HG03457 (cell line): ENCODE measurements around the gene TTF2.
"Not testable (repeated sequence)": the region's sequence is repeated elsewhere in the genome, so short reads cannot be mapped to it uniquely, and the experiment has no call there.

Experiments
- ATAC-seq: cut with Tn5 transposase; IDR thresholded peaks from one replicate; pipeline ENCODE4 v1.9.1; 2021; ENCODE audit warnings: moderate number of reproducible peaks; ENCODE audit not compliant: unreplicated experiment

Gene TTF2

DNA sequence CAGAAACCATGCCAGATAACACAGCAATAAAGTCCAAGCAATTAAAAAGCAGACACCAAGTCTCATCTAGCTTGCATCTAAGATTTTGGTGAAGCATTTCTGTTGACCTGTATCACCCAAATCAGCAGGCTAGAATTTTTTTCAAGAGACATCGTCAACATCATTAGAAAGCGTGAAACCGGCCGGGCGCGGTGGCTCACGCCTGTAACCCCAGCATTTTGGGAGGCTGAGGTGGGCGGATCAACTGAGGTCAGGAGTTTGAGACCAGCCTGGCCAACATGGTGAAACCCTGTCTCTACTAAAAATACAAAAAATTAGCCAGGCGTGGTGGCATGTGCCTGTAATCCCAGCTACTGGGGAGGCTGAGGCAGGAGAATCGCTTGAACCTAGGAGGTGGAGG lies 59.0 kb downstream of the TTF2 start:
- ATAC-seq = not testable (repeated sequence)

DNA sequence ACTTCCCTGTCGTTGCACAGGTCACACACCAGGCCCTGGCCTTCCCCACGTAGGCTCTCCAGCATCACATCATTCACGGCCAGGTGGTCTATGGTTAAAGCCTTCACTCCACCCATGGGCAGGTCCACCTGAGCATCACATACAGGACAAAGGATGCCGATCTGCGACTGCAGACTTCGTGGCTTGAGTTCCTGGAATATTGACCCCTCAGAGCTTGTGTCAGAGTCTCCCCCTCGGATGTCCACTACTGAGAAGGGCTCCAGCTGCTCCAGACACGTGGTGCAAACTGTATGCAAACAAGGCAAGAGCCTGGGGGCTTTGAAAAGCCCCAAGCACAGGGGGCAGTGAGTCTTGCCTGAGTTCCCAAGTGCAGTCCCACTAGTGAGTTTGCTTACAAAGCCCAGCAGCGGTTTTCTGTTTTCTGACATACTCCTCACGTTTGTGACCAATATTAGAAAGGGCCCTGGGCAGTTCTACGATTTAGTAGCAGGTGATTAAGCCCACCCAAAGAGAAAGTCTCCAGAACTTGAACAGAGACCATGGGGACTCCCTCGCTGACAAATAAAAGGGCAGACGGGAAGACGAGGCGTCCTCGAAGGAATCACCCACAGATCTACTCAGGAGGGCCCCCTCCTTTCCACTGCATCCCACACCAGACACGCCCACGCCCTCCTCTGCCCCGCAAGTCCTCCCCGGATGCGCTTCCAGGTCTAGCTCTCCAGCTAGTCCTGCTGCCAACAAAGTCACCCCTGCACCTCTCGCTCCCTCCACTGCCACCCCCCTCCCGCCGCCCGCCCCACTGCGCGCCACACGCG lies 60.9 kb downstream of the TTF2 start:
- ATAC-seq = no peak

DNA sequence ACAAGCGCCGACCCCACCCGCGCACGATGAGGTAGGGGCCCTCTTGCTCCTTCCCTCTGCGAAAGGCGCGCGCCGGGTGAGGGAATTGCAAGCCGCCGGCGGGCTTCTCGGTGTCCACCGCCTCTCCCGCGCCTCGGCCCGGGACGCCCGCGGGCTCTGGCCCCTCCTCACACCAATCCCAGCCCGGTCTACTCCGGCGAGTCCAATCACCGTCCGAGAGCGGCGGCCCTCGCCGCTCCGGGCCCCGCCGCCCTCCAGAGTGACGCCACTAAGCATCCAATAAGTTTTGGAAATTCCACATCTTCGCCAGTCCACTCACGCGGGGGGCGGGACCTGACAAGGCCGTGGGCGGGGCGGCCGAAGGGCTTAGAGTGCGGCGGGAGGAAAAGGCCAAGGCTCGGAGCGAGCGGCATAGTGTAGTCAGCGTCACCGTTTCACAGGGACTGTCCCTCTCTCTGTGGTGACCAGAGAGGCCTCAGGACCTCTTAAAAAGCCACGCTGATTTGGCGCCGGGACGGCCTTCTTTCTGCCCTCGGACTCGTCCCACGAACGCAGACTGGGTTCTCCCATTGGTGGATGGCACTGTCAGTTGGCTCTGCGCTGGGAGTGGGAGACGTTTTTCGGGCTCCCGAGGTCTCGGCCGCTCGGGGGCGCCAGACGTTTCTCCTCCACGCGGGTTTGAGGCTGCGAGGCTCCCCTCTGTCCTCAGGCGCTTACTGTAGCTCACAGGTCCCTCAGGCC lies 61.6 kb downstream of the TTF2 start, which contains the start of gene TRIM45:
Gene TRIM45, minus strand, starts transcription at position 161 of the 741 bp plus-strand sequence. CDS start 548 bp downstream, outside the sequence.
- ATAC-seq = peak; percentile 93

DNA sequence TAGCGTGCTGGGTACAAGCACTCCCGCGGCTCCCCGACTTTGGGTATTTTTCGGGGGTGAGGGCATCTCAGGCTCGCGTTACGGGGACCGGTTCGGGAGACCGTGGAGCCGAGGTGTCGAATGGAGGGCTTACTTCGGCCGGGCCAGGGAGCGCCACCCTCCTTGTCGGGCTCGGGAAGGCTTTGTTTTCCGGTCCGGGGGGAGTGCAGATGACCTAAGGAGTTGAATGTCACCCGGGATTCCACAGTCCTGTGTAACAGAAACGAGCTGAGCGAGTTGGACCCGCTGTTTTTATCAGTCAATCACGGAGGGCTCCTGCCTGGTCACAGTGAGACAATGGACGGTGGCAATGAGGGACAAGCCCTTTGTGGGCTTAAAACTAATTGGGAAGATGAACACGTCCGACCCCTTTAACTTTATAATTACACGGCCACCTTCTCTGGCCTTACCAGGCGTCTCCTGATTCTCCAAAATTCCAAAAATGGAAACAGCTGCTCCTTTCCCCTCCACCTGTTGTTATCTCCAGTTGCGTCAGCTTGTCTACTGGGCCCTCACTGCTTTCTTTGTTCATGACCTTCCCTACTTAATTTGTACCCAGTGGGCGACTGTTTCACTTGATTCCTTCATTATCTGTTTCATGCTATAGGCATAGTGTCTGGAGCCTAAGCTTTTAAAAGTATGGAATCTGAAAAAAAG lies 62.4 kb downstream of the TTF2 start:
- ATAC-seq = no peak

DNA sequence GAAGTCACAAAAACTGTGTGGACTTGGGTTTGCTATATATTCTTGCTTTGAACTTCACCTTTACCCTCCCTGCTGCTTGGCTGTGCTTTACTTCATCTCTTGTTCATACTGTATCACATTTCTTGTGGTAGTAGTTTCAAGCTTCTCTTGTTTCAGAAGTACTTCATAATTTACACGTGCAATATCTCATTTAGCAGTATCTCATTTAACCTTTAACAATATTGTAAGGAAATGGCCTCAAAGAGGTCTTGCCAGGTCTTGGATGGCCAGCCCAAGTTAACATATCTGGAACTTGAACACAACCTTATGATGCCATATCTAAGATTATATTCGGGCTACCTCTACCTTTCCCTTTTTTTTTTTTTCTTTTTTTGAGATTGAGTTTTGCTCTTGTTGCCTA lies 63.1 kb downstream of the TTF2 start:
- no peak for ATAC-seq

DNA sequence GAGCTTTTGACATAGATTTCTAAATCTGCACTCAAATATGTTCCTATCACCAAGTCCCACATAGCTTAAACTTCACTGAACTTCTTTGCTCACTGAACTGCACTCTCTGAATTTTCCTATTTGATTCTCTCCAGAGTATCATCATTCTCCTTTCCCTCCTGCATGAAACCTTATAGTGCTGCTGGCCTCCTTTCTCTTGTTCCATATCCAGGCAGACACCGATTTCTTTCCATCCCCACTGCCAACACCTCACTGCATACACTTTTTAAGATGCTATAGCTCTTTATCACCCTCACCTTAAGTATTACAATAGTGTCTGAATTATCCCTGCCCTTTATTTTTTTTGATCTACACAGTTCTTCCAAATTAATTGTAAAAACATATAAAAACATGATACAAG lies 64.5 kb downstream of the TTF2 start:
- ATAC-seq = no peak

DNA sequence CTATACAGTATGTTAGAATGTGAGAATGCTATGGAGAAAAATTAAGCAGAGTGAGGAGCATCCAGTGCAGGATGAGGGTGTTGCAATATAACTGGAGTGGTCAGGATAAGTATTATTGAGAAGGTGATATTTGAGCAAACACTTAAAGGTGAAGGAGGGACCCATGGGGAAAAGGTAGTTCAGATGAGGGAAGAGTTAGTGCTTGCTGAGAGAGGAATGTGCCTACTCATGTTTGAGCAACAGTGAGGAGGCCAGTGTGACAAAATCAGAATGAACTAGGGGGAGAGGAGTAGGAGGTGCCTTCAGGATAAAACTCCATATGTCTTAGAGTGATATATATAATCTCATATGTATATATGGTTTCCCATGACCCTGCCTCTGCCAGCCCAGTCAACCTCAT lies 67.7 kb downstream of the TTF2 start:
- no peak for ATAC-seq

DNA sequence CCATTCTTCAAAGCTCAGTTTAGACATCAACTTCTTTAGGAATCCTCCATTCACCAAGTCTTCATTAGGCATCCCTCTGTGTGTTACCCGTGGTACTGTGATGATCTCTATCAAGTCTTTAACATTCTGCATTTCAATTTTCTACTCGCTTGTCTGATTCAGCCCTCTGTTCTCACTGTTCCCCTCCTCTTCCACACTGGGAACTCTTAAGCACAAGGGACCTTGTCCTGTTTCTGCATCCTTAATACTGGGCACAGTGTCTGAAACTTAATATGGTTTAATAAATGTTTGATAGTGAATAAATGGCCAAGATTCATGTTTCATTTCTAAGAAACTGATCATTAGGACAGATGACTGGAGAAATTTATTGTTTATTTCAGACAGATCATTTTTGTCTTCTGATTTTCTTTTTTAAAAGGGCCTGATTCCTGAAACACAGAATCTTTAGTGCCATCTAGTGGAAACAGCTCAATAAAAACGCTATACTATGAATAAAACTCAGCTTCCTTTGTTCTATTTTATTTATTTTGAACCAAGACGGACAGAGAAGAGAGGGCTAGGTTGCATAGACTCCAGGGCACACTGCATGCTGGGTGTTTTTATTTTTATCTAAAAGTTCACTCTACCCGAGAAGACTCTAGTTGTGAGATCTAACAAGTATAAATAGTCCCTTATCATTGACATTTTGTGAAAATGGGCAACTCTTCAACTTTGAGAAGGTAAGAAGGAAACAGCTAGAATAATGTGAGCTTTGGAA lies 68.4 kb downstream of the TTF2 start:
- no peak for ATAC-seq

DNA sequence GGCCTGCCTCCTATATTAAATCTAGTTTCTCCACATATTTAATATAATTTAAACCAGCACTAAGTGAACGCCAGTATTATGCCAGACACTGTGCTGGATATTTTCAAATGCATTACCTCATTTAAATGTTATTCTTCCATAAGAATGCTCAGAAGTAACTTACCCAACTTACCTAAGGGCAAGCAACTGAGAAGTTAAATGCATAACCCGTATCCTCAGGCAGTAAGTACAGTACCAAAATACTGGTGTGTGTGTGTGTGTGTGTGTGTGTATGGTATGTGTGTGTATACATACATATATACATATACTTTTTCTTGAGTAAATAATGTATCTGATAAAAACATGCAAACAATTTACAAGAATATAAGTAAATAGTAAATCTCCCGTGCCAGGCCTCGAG lies 70.4 kb downstream of the TTF2 start:
- ATAC-seq = no peak

DNA sequence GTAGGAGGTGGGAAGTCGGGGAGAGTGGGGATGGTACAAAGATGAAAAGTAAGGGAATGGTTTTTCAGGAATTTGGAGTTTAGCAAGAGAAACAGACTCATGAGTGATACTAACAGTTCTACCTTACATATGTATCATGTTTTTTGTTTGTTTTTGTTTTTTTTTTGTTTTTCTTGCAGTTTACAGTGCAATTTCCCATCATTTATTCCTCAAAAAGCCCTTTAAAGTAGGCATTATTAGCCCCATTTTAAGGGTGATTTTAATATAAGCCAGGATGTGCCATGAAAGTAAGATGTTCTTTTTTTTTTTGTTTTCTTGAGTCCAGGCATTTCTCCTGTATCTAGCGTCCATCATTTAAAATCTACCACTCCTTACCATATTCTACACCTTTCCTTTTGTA lies 75.2 kb downstream of the TTF2 start:
- no peak for ATAC-seq

DNA sequence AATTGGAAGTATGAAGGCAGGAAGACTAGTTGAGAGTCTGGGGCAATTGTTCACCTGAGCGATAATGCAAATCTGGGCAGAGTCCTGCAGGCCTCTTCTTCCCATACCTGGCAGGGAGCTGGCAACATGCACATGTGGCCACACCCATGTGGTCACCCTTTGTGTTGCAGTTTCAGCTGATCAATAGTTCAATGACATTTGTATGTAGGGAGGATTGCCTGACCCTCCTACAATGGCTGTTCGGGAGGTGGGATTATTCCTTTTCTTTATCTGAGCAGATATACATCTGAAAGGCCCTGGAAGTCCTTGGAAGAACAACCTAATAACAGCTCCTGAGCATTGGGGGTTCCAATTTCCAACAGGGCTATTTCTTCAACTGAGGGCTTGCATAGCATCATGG lies 76.6 kb downstream of the TTF2 start:
- ATAC-seq = no peak

DNA sequence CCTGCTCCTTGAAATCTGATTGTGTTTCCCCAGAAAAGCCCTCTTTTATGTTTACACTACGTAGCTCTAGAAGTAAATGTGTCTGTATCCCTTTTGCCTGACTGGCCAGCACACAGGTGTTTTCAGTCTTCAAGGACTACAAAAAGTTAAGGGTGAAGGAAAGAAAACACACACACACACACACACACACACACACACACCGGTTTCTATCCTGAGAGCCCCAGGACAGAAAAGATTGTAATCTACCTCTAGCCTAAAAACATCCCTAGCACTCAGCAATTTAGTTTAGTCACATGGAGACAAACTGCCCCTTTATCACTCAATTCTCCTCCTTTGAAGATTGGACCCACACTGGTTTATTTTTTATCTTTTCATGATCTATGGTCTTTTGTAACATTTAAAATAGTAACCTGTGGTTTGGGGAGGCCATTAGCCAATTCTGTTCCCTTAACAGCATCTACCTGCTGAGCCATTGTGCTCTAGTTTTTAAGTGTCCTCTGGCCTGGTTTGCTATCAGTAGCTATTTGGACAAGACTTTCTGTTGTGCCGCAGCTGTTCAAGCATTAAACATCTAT lies 77.2 kb downstream of the TTF2 start:
- no peak for ATAC-seq

DNA sequence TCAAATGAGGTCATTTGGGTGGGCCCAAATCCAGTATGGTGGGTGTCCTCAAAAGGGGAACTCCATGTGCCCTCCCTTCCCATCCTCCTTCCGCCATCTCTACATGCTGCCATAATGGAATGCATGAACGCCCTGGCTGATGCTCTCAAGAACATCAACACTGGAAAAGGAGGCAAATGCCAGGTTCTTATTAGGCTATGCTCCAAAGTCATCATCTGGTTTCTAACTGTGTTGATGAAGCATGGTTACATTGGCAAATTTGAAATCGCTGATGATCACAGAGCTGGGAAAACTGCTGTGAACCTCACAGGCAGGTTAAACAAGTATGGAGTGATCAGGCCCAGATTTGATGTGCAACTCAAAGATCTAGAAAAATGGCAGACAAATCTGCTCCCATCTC lies 78.0 kb downstream of the TTF2 start:
- ATAC-seq = no peak

DNA sequence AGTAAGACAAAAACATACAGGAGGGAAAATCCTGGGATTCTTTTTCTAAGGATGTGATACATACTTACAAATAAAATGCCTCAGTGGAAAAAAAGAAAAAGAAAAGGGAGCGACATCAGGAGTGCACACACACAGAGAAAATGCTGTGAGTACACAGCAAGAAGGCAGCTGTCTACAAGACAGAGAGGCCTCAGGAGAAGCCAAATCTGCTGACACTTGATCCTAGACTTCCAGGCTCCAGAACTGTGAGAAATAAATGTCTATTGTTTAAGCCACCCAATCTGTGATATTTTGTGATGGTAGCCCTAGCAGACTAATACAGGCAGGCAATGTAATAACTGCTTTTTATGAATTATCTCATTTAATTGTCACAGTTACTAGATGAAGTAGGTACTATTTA lies 78.4 kb downstream of the TTF2 start:
- no peak for ATAC-seq

DNA sequence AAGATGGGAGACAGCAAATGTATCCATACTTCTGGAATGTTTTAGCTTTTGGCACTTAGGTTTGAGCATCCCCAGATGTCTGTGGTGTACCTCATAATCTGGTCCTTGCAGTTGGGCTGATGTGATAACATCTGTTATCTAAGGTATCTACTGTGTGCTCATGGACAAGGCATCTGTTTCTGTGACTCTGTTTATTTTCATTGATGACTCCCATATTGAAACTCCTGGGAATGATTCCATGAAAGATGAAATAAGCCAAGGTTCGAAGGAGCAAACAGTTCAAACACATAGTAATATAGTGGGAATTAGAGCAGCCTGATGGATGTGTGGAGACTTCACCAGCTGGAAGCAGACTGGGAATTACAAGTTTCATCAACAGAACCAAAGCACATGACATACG lies 82.1 kb downstream of the TTF2 start:
- ATAC-seq = no peak

DNA sequence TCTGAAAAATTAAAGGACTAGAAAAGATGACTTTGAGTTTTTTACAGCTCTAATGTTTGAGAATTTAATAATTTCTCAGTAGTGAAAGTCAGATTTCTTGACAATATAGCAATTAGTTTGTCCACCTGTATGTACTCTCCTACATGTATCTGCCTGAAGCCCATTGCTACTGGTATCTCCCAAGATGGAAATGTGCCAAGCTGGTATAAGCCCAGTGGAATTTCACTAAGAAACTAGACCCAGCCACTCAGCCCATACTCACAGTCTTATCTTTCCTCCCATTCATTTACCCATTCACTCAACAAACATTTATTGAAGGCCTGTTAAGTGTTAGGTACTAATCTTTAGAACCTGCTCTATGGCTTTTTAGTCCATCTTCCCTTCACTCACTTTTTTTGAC lies 83.0 kb downstream of the TTF2 start:
- ATAC-seq = no peak

DNA sequence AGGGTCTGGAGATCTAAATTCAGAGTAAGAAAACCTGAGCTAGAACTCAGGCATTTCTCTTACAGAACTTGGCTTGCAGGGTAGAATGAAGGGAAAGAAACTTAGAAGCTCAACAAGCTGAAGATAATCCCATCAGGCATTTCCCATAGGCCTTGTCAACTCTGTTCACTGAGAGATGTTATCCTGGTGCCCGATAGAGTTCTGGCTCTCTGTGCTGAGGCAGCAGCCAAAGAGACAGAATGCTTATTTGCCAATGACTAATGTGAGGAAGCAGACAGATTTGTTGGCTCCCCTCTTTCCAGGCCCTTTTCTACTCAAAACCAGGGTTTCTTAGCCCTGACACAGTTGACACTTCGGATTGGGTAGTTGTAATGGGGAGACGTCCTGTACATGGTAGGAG lies 83.7 kb downstream of the TTF2 start:
- ATAC-seq = no peak

DNA sequence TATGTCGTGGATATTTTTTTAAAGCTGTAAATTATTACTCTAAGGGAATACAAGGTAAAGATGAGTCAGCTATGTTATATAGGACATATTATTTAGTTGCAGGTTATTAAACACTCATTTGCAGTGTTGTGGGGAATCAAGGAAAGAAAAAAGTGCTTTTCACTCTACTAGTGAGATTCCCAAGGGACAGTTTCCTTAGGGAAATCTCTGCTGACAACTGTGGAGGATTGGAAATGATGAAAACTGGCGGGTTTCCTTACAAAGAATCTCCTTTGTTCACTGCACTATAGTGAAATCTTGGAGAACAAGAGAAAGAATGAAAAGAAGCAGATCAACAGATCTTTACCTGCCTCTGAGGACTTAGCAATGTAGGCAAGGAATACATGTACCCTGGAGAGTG lies 85.9 kb downstream of the TTF2 start:
- no peak for ATAC-seq

DNA sequence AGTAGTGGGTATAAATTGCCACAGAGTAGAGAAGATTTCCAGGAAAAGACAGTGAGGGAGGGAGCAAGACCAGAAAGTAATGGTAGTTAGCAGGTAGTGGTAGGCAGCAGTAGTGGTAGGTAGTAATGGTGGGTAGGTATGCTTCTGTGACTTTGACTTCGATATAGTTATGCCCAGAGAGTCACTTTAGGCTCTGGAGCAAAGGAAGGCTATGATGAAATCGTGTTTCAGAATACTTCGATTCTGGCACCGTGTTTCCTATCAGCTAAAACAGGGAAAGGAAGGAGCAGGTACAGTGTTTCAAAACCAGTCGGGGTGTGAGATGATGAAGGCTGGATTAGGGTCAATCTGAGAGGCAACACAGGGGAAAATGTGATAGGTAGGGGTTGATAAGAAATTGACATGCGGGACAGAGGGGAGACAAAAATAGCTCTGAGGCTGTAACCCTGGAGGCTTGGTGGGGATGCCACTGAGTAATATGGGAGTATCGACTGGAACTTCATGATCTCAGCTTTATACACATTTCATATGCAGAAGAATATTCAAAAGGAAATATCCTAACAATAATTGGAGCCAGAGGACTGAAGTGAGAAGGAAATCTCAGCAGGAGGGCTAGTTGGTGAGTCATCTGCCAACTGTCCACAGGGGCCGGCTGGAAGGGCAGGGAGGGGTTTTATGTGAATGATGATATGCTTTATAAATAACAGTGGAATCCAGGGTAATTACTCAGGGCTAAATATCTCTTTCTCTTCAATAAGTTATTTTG lies 86.6 kb downstream of the TTF2 start:
- ATAC-seq = no peak

DNA sequence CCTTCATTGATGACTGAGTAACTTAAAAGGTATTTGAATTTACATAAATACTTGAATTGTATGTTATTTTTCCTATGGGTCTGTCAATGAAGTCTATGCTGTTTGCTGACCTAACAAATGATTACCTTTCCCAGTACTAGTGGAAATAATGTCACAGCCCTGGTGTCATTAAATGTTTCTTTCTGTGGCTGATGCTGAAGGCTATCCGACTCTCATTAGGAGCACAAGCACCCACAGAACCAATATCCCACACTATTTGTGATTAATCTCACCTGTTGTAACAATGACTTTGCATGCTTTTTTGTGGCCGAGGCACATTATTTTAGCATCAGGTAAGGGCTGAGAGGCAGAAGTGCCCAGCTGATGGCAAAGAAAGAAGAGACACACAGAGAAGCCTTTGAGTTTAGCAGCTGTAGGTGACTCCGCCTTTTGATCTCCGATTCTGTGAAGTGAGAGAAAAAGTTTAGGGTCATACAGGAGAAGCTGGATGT lies 87.3 kb downstream of the TTF2 start:
- ATAC-seq = no peak
